ENCODE data around the gene GPBP1L1. TPM values are rescaled to one million over a fixed set of nuclear protein-coding genes. Genes with fewer than 3 reads are reported as not detected.
A peak's percentile ranks its signal among the peaks of the same experiment; 100 is the strongest.

GPBP1L1 gene
- total and polyA plus RNA-seq, 9 of the 15 experiments (the other 6 are each of a cell fraction or from before 2014, with no cell fraction given), result 86.0 to 216 (median 138) TPM

- peak; percentile 74; the same call in 1 of the 2 replicates for TF ChIP-seq NFATC3 (IDR thresholded peaks at IDR 0.05)
- no peak for TF ChIP-seq SRSF1 (IDR thresholded peaks at IDR 0.05; ENCODE audit: low read depth, low read length)
- TF ChIP-seq SP1 (CRISPR knock-in tag; IDR thresholded peaks at IDR 0.05), result peak; percentile 37; the same call in 1 of the 2 replicates
- no peak for TF ChIP-seq NCOA2 (IDR thresholded peaks at IDR 0.05; ENCODE audit: partially characterized antibody in 2 of 2)
- peak; percentile 62; the same call in 1 of the 2 replicates for TF ChIP-seq ZBTB17 (CRISPR knock-in tag; IDR thresholded peaks at IDR 0.05)
- TF ChIP-seq SREBF1 (IDR thresholded peaks at IDR 0.05; ENCODE audit: borderline replicate concordance, low read depth, low read length), result no peak
- no peak for TF ChIP-seq FUS (optimal IDR thresholded peaks at IDR 0.05; ENCODE audit: low read depth, low read length)
- TF ChIP-seq ZNF444 (CRISPR knock-in tag; IDR thresholded peaks at IDR 0.05), result no peak
- no peak for TF ChIP-seq ZNF3 (CRISPR knock-in tag; IDR thresholded peaks at IDR 0.05)
- no peak for TF ChIP-seq ZNF398 (CRISPR knock-in tag; IDR thresholded peaks at IDR 0.05)
- no peak for TF ChIP-seq HMG20B (CRISPR knock-in tag; IDR thresholded peaks at IDR 0.05)
- peak; percentile 88; the same call in 1 of the 2 replicates for TF ChIP-seq NR3C1 (CRISPR knock-in tag; IDR thresholded peaks at IDR 0.05)
- TF ChIP-seq ZNF197 (CRISPR knock-in tag; IDR thresholded peaks at IDR 0.05; ENCODE audit: low read depth), result no peak
- TF ChIP-seq KAT7 (CRISPR knock-in tag; IDR thresholded peaks at IDR 0.05; ENCODE audit: borderline replicate concordance), result no peak
- TF ChIP-seq MAZ (CRISPR knock-in tag; conservative IDR thresholded peaks at IDR 0.05 in 1 of 2, IDR thresholded peaks at IDR 0.05 in 1 of 2), result peak in 1 of 2 experiments; percentile 81; a peak in 3 of 4 replicates
- TF ChIP-seq TARDBP (IDR thresholded peaks at IDR 0.05), result no peak
- TF ChIP-seq HDAC1 (IDR thresholded peaks at IDR 0.05), result peak; percentile 45 to 97; a peak in 3 of 4 replicates
- peak; percentile 87; the same call in 1 of the 2 replicates for TF ChIP-seq HDAC6 (IDR thresholded peaks at IDR 0.05; ENCODE audit: low read depth, low read length)
- TF ChIP-seq HDGF (IDR thresholded peaks at IDR 0.05), result peak; percentile 79; the same call in 1 of the 2 replicates
- peak; percentile 20; the same call in 1 of the 2 replicates for TF ChIP-seq TEAD4 (IDR thresholded peaks at IDR 0.05; ENCODE audit: low read length)
- TF ChIP-seq TEAD4 (CRISPR knock-in tag; IDR thresholded peaks at IDR 0.05; ENCODE audit: borderline replicate concordance), result no peak
- peak; percentile 6; the same call in 1 of the 2 replicates for TF ChIP-seq RB1 (IDR thresholded peaks at IDR 0.05; ENCODE audit: low read depth)
- no peak for TF ChIP-seq ZNF778 (CRISPR knock-in tag; IDR thresholded peaks at IDR 0.05)
- TF ChIP-seq, protein P1, sequence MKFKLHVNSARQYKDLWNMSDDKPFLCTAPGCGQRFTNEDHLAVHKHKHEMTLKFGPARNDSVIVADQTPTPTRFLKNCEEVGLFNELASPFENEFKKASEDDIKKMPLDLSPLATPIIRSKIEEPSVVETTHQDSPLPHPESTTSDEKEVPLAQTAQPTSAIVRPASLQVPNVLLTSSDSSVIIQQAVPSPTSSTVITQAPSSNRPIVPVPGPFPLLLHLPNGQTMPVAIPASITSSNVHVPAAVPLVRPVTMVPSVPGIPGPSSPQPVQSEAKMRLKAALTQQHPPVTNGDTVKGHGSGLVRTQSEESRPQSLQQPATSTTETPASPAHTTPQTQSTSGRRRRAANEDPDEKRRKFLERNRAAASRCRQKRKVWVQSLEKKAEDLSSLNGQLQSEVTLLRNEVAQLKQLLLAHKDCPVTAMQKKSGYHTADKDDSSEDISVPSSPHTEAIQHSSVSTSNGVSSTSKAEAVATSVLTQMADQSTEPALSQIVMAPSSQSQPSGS (CRISPR knock-in tag; IDR thresholded peaks at IDR 0.05), result peak; percentile 30; the same call in 1 of the 2 replicates
- no peak for TF ChIP-seq ZFP1 (CRISPR knock-in tag; IDR thresholded peaks at IDR 0.05)
- no peak for TF ChIP-seq ZNF217 (CRISPR knock-in tag; IDR thresholded peaks at IDR 0.05)
- TF ChIP-seq POLR3A (IDR thresholded peaks at IDR 0.05; ENCODE audit: borderline replicate concordance, extremely low read depth, insufficient read depth, insufficient read length), result no peak
- no peak for TF ChIP-seq KAT8 (IDR thresholded peaks at IDR 0.05; ENCODE audit: low read depth)
- TF ChIP-seq TRIM24 (IDR thresholded peaks at IDR 0.05), result peak in 1 of 2 experiments; percentile 25; a peak in 1 of 4 replicates
Measured at GRCh38 chr1:45583666-45584350, 102.5 kb downstream of the GPBP1L1 start, which contains the start of gene NASP (continued).

Data from K562 (cell line).